Measurements from ENCODE around the gene TMEM106A. TPM values are rescaled to one million over a fixed set of nuclear protein-coding genes. Genes with fewer than 3 reads are reported as not detected.

Gene TMEM106A
- total and polyA plus RNA-seq, 2 of the 13 experiments (the other 11 are each of a cell fraction or from before 2014, with no cell fraction given): 16.9 to 35.9 TPM

- TF ChIP-seq NONO (IDR thresholded peaks at IDR 0.05) (no peak), NONO (CRISPR knock-in tag; conservative IDR thresholded peaks at IDR 0.05) (peak; percentile 39; the same call in 1 of the 2 replicates), HOXA3 (CRISPR knock-in tag; IDR thresholded peaks at IDR 0.05) (no peak), YEATS2 (CRISPR knock-in tag; IDR thresholded peaks at IDR 0.05; ENCODE audit: borderline replicate concordance) (peak; percentile 27; the same call in 1 of the 2 replicates), RBM39 (IDR thresholded peaks at IDR 0.05; ENCODE audit: low read depth, low read length, poor library complexity, severe bottlenecking) (no peak), SOX5 (CRISPR knock-in tag; IDR thresholded peaks at IDR 0.05; ENCODE audit: borderline replicate concordance) (peak; percentile 38; the same call in 1 of the 2 replicates), DMAP1 (CRISPR knock-in tag; IDR thresholded peaks at IDR 0.05) (peak; percentile 8; the same call in 1 of the 2 replicates), LRRFIP1 (CRISPR knock-in tag; conservative IDR thresholded peaks at IDR 0.05) (no peak), POGK (CRISPR knock-in tag; conservative IDR thresholded peaks at IDR 0.05) (peak; percentile 98), ZNF382 (CRISPR knock-in tag; IDR thresholded peaks at IDR 0.05; ENCODE audit: borderline replicate concordance) (no peak), SIN3A (IDR thresholded peaks at IDR 0.05; ENCODE audit: borderline replicate concordance, low read depth, low read length) (no peak), ZNF660 (CRISPR knock-in tag; IDR thresholded peaks at IDR 0.05; ENCODE audit: borderline replicate concordance, low read depth) (no peak), CEBPG (CRISPR knock-in tag; IDR thresholded peaks at IDR 0.05) (no peak), ZNF891 (CRISPR knock-in tag; IDR thresholded peaks at IDR 0.05) (no peak), KLF16 (CRISPR knock-in tag; IDR thresholded peaks at IDR 0.05) (peak in 1 of 2 experiments; percentile 2; a peak in 1 of 4 replicates), GRHL1 (CRISPR knock-in tag; conservative IDR thresholded peaks at IDR 0.05) (no peak), NFE2L1 (CRISPR knock-in tag; IDR thresholded peaks at IDR 0.05; ENCODE audit: borderline replicate concordance) (no peak), ZUFSP (CRISPR knock-in tag; IDR thresholded peaks at IDR 0.05; ENCODE audit: borderline replicate concordance) (no peak), RARG (CRISPR knock-in tag; IDR thresholded peaks at IDR 0.05; ENCODE audit: low read depth) (no peak), ZMAT3 (CRISPR knock-in tag; conservative IDR thresholded peaks at IDR 0.05) (no peak), NFATC3 (CRISPR knock-in tag; IDR thresholded peaks at IDR 0.05) (no peak), GATAD1 (CRISPR knock-in tag; IDR thresholded peaks at IDR 0.05) (no peak)
Measured at GRCh38 chr17:43175213-43176118, 36.2 kb upstream of the TMEM106A start (continued).

Data from HepG2 (cell line).